Renal cortical epithelial cell (primary cell): ENCODE measurements around the gene MGAT4B. TPM values are rescaled to one million over a fixed set of nuclear protein-coding genes. Genes with fewer than 3 reads are reported as not detected.

Experiments
- DNase-seq: peaks from one replicate; pipeline ENCODE4 v3.0.0-alpha.2; 2011; ENCODE audit warnings: low read depth
- total RNA-seq: library from RNA; depleted of rRNA; stranded (reverse); fragments of >200 nt; gene quantifications from 2 replicates; pipeline ENCODE4 v1.2.3, GENCODE V29; 2014

MGAT4B gene
- total RNA-seq, 1 donor from 2014 or later: 323 TPM

GRCh38 chr5:179812135-179812825 lies 5.6 kb upstream of the MGAT4B start:
- no peak for DNase-seq

DNA sequence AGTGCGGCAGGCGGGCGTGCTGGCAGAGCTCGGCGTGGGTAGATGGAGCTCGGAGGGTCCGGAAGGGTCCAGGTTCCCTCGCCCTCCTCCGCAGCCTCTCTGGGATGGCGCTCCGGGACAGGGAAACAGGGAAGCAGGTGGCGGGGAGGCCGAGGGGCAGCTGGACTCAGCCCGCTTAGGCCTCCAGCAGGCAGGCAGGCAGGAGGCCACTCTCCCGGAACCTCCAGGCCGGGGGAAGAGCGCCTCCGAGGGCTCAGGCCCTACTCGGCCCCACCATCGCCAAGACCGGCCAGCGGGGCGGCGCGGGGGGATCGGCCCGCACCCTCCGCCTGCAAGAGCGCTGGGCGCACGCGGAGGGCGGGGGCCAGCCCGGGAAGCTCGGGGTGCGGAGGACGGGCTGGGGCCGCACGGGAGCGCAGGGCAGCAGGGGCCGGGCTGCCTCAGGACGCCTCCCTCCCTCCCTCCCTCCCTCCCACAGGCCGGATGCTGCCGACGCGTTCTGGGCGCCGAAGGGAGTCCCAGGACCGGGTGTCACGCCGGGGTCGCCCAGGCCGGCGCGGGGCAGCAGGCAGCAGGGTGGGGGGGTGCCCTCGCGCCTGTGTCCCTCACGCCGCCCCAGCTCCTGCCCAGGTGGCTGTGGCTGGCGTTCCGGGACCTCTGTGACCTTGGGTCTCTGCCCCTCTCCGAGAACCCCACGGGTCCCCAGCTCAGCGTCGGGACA lies 977 bp downstream of the MGAT4B start:
- DNase-seq: no peak

DNA sequence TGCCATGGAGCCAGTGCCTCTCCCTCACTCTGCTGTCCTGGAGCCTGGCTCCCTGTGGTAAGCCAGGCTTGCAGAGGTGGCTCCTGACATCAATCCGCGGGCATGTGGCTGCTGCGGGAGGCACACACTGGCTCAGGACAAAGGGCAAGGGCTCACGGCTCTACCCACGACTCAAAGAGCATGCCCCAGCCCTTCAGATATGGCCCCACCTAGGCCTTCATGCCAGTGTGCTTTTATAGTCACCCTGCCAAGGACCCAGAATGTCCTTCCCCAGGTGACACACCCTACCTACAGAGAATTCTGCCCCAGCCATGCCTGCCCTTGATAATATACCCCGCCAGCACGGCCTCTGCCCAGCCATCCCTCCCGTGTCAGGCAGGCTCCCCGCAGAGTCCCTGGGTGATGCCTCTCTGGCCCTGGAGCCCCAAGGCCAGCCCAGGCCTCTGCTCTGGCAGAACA lies 1.6 kb downstream of the MGAT4B start:
- no peak for DNase-seq

DNA sequence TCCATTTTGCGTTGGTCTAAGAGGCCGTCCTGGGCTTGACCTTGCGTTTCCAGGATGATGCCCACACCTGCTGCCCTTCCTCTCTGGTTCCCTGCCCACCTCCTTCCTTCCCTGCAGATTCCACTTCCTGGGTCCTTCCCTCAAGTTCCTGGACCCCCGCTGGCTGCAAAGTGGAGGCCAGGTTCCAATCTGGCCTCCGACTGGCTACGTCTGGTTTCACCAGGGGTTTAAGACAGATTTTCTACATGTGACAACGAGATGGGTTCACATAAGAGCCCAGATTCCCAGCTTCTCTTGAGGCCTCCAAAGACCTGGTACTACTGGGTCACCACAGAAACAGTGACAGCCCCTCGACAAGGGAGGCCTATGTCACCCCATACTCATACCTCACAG lies 2.1 kb downstream of the MGAT4B start:
- no peak for DNase-seq

DNA sequence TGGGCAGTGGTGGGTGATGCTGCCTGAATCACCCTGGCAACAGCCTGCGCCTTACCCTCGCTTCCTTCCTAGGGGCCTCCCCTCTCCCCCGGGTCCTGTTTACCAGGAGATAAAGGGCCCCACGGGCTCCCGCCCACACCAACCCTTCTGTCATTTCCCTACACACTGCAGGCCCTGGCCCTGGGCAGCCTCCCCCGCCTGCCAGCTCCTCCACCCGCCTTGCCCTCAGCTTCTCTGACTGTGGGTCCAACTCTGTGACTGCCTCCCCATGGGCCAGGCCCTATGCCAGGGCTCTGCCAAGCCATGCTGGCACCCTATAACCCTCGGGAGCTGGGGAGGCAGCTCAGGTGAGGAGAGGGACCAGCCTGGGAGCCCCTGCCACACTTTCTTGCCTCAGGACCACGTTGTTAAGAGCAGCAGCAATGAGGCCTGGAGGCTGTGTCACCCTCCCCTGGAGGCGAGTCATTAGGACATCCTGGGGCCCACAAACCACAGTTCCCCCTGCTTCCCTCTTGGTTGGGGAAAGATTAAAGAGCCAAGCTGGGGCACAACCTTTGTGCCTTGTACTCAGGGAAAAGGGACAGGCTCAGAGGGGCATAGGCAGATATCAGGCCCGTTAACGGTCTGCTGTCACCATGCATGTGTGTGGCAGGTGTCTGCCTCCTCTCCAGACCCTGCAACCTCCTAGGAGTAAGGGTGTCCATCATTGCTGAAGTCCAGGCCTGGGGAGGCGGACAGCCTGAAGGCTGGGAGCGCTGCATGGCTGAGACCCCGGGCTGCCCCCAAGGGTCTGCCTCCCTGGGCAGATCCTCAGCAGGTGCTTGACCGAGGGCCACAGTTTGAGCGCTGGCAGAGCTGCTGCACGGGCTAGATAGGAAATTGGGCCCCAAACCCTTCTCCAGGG lies 2.8 kb downstream of the MGAT4B start:
- no peak for DNase-seq

DNA sequence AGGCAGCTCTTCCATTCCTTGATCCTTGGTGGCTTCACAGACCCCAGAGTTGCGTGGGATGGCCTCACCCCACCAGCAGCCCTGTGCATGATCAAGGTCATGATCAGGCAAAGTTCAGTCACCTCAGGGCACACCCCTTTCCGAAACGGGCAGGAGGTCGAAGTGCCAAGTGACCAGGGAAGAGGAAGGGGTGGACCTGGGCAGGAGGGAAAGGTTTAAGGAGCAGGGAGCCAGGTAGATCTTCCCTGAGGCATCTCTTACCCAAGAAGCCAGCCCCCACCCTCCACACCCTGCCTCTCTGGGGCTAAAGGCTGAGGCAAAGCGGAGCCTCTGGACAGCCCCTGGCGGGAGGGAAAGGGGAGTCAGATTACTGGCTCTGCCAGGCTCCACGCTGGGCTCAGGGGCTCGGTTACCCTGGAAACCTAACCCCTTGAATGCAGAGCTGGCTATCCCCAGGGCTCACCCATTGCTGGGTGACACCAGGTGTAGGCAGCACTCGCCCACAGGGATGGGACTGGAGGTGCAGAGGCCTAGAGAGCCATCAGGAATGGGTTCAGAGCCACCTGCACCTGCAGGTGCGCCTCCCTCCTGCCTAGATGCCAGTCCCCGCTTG lies 3.6 kb downstream of the MGAT4B start:
- no peak for DNase-seq

DNA sequence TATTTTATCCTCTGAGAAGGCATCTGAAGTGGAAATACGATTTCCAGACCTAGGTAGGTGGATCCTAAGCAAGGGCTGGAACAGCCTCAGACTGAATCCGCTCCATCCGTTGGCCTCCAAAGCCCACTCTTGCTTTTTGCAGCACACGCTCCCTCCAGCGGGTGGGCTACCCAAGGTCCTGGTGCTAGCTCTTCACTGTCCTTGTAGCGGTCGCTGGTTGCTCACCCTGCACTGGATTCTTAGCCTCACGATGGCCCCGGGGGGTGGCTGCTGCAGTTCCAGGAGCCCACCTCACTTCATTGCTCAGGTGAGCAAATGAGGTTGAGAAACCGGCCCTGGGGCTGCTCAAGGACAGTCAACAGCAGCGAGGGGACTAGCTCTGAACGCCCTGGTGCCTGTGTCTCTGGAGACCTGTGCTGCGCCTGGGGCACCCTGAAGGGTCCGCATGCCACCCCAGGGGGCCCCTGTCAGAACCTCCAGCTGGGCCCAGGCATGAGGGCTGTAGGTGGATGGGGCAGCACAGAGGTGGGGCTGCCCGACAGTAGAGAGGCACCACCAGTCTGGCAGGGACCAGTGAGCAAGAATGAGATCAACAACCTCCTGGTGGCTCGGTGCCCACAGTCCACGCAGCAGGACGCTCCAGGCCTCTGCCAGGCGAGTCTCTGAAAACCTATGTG lies 4.3 kb downstream of the MGAT4B start:
- no peak for DNase-seq

GRCh38 chr5:179801304-179802206 lies 5.1 kb downstream of the MGAT4B start:
- DNase-seq: no peak

- no peak for DNase-seq
Measured at GRCh38 chr5:179800696-179801201, 5.9 kb downstream of the MGAT4B start.

GRCh38 chr5:179800071-179800695 lies 6.5 kb downstream of the MGAT4B start:
- DNase-seq: no peak

GRCh38 chr5:179799644-179799973 lies 7.1 kb downstream of the MGAT4B start:
- no peak for DNase-seq

GRCh38 chr5:179798771-179799643 lies 7.7 kb downstream of the MGAT4B start:
- no peak for DNase-seq

GRCh38 chr5:179798144-179798770 lies 8.4 kb downstream of the MGAT4B start:
- DNase-seq: no peak

DNA sequence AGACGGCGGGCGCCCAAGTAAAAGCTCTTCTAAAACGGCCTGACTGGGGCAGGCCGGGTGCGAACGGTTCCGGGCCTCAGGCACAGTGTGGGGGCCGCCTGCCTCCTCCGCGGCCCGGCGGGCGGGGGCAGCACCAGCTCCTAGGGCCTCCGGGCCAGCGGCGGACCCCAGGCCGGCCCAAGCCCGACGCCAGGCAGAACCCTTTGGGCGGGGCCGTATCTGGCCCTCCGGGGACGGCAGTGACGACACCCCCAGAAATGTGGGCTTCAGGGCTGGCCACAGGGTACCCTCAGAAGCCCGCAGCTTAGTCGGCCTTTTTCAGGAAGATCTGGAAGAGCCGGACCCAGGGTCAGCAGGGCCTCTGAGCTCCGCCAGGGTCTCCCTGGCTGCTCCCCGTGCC lies 8.9 kb downstream of the MGAT4B start:
- DNase-seq: no peak

DNA sequence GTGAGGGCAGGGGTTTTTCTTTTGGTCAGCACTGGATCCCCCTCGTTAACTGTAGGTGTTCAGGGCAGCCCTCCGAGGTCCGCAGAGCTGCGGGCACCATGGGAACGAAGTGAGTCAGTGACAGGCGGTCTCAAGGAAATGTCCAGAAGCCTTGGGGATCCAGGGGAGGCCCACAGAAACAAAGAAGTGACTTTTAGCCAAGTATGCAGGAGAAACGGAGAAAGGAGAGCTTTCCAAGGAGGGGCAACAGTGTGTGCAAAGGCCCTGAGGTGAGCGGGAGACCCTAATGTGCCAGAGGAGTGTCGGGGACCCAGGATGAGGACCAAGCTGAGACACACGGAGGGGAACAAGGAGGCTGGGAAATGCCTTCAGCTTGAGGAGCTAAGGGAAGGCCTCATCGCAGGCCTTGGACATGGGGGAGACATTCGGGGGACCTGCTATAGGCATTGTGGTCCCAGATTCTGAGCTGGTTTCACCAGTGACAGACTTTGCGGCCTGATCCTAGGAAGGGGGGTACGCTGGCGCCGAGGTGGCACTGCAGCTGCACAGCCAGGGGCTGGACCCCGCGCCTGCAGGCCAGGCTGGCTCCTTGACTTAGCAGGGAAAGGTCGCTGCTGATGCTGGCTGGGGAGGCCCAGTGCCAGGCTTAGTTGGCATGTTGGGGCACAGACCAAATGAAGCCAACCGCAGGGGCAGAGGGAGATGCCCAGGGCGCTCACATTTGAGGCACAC lies 9.6 kb downstream of the MGAT4B start:
- DNase-seq: no peak

GRCh38 chr5:179795863-179796833 lies 10.5 kb downstream of the MGAT4B start:
- DNase-seq: peak; percentile 37
